ENCODE data around the gene RRP12. TPM values are rescaled to one million over a fixed set of nuclear protein-coding genes. Genes with fewer than 3 reads are reported as not detected.

The RRP12 gene
- total and polyA plus RNA-seq, 2 donors (not counting 3 experiments of a cell fraction or from before 2014, with no cell fraction given), result 13.6 to 35.8 TPM

DNA sequence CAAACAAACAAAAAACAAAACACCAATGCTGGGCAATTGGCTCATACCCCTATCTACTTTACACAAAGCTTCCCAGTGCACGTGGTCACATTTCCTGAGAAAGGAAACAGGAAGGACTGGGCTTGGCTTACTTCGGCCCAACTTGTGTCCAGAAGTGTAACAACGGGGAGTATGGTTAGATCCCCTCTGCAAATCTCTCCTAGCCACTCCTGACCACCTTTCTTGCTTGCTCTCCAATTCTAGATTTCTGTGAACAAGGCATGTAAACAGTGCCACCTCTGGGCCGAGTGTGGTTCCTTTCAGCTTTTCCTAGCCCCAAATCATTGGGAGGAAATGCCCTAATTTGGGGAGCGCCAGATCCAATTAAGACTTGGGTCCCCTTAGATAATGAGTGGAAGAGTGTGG lies 45.6 kb downstream of the RRP12 start:
- TF ChIP-seq FOS (IDR thresholded peaks at IDR 0.05; ENCODE audit: borderline replicate concordance, insufficient read depth, low read length) (no peak), EZH2 (IDR thresholded peaks at IDR 0.05; ENCODE audit: borderline replicate concordance, low read depth, low read length, severe bottlenecking) (no peak), MYC (IDR thresholded peaks at IDR 0.05; ENCODE audit: low read depth, low read length) (no peak), MAX (IDR thresholded peaks at IDR 0.05; ENCODE audit: insufficient read depth, insufficient read length) (peak; percentile 82), POLR2AphosphoS5 (IDR thresholded peaks at IDR 0.05; ENCODE audit: insufficient read depth, low read depth, low read length) (peak; percentile 50), JUN (IDR thresholded peaks at IDR 0.05; ENCODE audit: borderline replicate concordance, insufficient read depth, insufficient read length, low read depth) (no peak), CTCF (IDR thresholded peaks at IDR 0.05; ENCODE audit: extremely low read depth in 1 of 2, insufficient read depth in 1 of 2, low read depth in 1 of 2, low read length in 2 of 2) (peak; percentile 39 to 45), GATA2 (IDR thresholded peaks at IDR 0.05; ENCODE audit: insufficient read depth, insufficient read length, low read depth, low read length) (peak; percentile 31), POLR2A (IDR thresholded peaks at IDR 0.05; ENCODE audit: low read depth, low read length) (no peak)
- peak overlapping the region; percentile 36 for H3K27ac ChIP-seq (ENCODE audit: insufficient read depth, low read depth, low read length)
- H3K9me1 ChIP-seq (replicated peaks; ENCODE audit: control insufficient read depth, extremely low read depth, insufficient read depth, low read length), result no peaks in the 10 kb centered on the region
- H3K4me3 ChIP-seq (replicated peaks in 1 of 3; ENCODE audit: insufficient read depth in 1 of 3, low read depth in 1 of 3, low read length in 3 of 3), result no peak overlapping the region
- no peaks in the 10 kb centered on the region for H3K79me2 ChIP-seq (ENCODE audit: control insufficient read depth, insufficient read depth, low read length)
- ChIA-PET POLR2A (no interaction called here), CTCF (interaction anchor here (0.7 to 5.9 kb wide), 14 partner anchors 10 to 317 kb away, joined by 3 to 79 read pairs (median 6); partner anchors contain the start of genes ARHGAP19 and RRP12)
- dilution Hi-C loops (cut with MboI; ENCODE audit: extremely low pct_ligation_motif_present, low sequenced_read_pairs), result no loop called here
- BruUV-seq (replicated peaks), result no TSS peak
- H3K9ac ChIP-seq (replicated peaks; ENCODE audit: extremely low read depth, insufficient read depth, low read length), result no peak overlapping the region
- H3K9me3 ChIP-seq (replicated peaks; ENCODE audit: control insufficient read depth, insufficient read depth, low read length), result no peaks in the 10 kb centered on the region
- H3K4me1 ChIP-seq (ENCODE audit: control insufficient read depth, extremely low read depth, insufficient read depth, low read length), result peaks cover 13% of the 10 kb centered on the region
- FAIRE-seq, result peak; percentile 87
- no peaks in the 10 kb centered on the region for H4K20me1 ChIP-seq (replicated peaks; ENCODE audit: control insufficient read depth, extremely low read depth, insufficient read depth, low read length)
- intact Hi-C loops (cut with micrococcal nuclease), result loop anchor here (1.0 to 5.0 kb wide), 3 partner anchors 22 to 273 kb away; no protein-coding TSS in a partner anchor
- H3K4me2 ChIP-seq (ENCODE audit: insufficient read depth, low read length), result peak overlapping the region; percentile 2
- no peaks in the 10 kb centered on the region for H3K27me3 ChIP-seq (ENCODE audit: control insufficient read depth in 2 of 2, insufficient read depth in 2 of 2, low read length in 2 of 2)
- peaks cover 0 to 4% of the 10 kb centered on the region in 2 experiments for H3K36me3 ChIP-seq (ENCODE audit: control insufficient read depth in 2 of 2, extremely low read depth in 1 of 2, insufficient read depth in 2 of 2, low read length in 2 of 2)
- peak; percentile 80 for DNase-seq (ENCODE audit: low read depth, low spot score)
- H2AFZ ChIP-seq (ENCODE audit: low read depth, low read length), result peak overlapping the region; percentile 3

All from endothelial cell of umbilical vein (primary cell).